Chondrocyte (in vitro differentiated cells): Measurements from ENCODE around the gene SRCAP. TPM values are rescaled to one million over a fixed set of nuclear protein-coding genes. Genes with fewer than 3 reads are reported as not detected.

Source experiments
- DNase-seq: peaks from one replicate; pipeline ENCODE4 v3.0.0; 2021; ENCODE audit warnings: mixed read lengths, low spot score
- H3K27ac Mint-ChIP-seq: one replicate; pipeline ENCODE4 v1.8.0; 2021; ENCODE audit warnings: mild to moderate bottlenecking, moderate library complexity, mixed read lengths; ENCODE audit not compliant: unreplicated experiment
- H3K27me3 Mint-ChIP-seq: 2 replicates; pipeline ENCODE4 v1.8.0; 2021; ENCODE audit warnings: low read depth, mixed read lengths
- H3K36me3 Mint-ChIP-seq: 2 replicates; pipeline ENCODE4 v1.8.0; 2021; ENCODE audit warnings: low read depth, mixed read lengths
- H3K4me1 Mint-ChIP-seq: 2 replicates; pipeline ENCODE4 v1.8.0; 2021; ENCODE audit warnings: low read depth, mild to moderate bottlenecking, mixed read lengths
- H3K4me3 Mint-ChIP-seq: one replicate; pipeline ENCODE4 v1.8.0; 2021; ENCODE audit warnings: mild to moderate bottlenecking, moderate library complexity, mixed read lengths; ENCODE audit not compliant: unreplicated experiment
- H3K9me3 Mint-ChIP-seq: 2 replicates; pipeline ENCODE4 v1.8.0; 2021; ENCODE audit warnings: low read depth, mixed read lengths
- total RNA-seq: library from RNA; stranded (reverse); gene quantifications from 3 replicates; pipeline ENCODE4 v1.2.1, GENCODE V29; 2021
- TF ChIP-seq, protein P1 (sequence below): fragments of 200-600 bp; sonication (generic); IDR thresholded peaks from 2 replicates; pipeline ENCODE4 v1.5.0; 2021; ENCODE audit warnings: antibody characterized with exemption, mild to moderate bottlenecking, moderate library complexity

Gene SRCAP
- total RNA-seq, 1 donor from 2014 or later, result 49.2 TPM

- peak overlapping the region; percentile 17 for H3K27ac Mint-ChIP-seq
- DNase-seq, result no peak
Observed at GRCh38 chr16:30777591-30778297, 78.8 kb downstream of the SRCAP start.

DNA sequence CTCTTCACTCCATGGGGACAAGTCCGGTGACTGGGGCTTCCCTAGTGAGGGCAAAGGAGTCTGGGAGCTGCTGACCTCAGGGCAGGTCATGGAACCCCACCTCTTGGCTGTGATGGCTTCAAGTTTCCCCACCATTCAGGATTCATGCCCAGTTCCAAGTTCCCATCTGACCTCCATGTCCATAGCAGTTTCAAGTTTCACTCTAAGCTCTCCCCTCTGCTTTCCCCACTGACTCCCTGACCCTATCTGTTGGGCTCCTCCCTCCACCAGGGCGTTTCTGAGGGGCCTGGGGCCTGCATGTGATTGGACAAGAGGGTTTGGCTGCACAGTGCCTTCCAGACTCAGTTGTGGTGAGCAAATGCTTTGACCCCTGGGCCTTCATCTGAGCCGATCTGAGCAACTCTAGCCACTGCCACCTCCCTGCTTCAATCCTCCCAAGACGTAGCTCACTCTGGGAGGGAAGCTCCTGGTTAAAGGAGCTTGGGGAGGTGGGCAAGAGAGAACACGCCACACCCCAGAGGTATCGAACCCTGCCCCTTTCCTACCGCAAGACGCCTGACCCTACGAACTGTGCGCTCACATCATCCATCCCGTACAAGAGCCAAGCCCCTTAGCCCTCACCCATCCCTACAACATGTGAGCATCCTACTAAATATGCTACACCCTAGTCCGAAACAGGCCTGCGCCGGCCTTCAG, 79.7 kb downstream of the SRCAP start:
- DNase-seq, result no peak
- peaks cover 37% of the 10 kb centered on the region for H3K4me1 Mint-ChIP-seq
- H3K4me3 Mint-ChIP-seq, result no peak overlapping the region
- H3K27me3 Mint-ChIP-seq, result no peaks in the 10 kb centered on the region
- peaks cover 13% of the 10 kb centered on the region for H3K36me3 Mint-ChIP-seq
- H3K9me3 Mint-ChIP-seq, result no peaks in the 10 kb centered on the region
- TF ChIP-seq, protein P1, sequence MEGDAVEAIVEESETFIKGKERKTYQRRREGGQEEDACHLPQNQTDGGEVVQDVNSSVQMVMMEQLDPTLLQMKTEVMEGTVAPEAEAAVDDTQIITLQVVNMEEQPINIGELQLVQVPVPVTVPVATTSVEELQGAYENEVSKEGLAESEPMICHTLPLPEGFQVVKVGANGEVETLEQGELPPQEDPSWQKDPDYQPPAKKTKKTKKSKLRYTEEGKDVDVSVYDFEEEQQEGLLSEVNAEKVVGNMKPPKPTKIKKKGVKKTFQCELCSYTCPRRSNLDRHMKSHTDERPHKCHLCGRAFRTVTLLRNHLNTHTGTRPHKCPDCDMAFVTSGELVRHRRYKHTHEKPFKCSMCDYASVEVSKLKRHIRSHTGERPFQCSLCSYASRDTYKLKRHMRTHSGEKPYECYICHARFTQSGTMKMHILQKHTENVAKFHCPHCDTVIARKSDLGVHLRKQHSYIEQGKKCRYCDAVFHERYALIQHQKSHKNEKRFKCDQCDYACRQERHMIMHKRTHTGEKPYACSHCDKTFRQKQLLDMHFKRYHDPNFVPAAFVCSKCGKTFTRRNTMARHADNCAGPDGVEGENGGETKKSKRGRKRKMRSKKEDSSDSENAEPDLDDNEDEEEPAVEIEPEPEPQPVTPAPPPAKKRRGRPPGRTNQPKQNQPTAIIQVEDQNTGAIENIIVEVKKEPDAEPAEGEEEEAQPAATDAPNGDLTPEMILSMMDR, result no peak
- H3K27ac Mint-ChIP-seq, result peak overlapping the region; percentile 75

More at GRCh38 chr16:30777591-30778297, 78.8 kb downstream of the SRCAP start:
- H3K4me3 Mint-ChIP-seq, result peak overlapping the region; percentile 91
- H3K36me3 Mint-ChIP-seq, result peaks cover 9% of the 10 kb centered on the region
- TF ChIP-seq, protein P1, result no peak
- peaks cover 37% of the 10 kb centered on the region for H3K4me1 Mint-ChIP-seq
- H3K27me3 Mint-ChIP-seq, result no peaks in the 10 kb centered on the region
- no peaks in the 10 kb centered on the region for H3K9me3 Mint-ChIP-seq

- H3K27ac Mint-ChIP-seq, result no peak overlapping the region
Observed at GRCh38 chr16:30779596-30779995, 80.6 kb downstream of the SRCAP start.

GRCh38 chr16:30780021-30780420, 81.0 kb downstream of the SRCAP start:
- Mint-ChIP-seq H3K36me3 (peaks cover 13% of the 10 kb centered on the region), H3K27ac (no peak overlapping the region), H3K9me3 (no peaks in the 10 kb centered on the region), H3K27me3 (no peaks in the 10 kb centered on the region), H3K4me3 (no peak overlapping the region), H3K4me1 (peaks cover 31% of the 10 kb centered on the region)
- TF ChIP-seq, protein P1, result no peak
- DNase-seq, result no peak

More at GRCh38 chr16:30779596-30779995, 80.6 kb downstream of the SRCAP start:
- DNase-seq, result no peak
- Mint-ChIP-seq H3K4me1 (peaks cover 32% of the 10 kb centered on the region), H3K4me3 (no peak overlapping the region), H3K9me3 (no peaks in the 10 kb centered on the region), H3K27me3 (no peaks in the 10 kb centered on the region), H3K36me3 (peaks cover 13% of the 10 kb centered on the region)
- TF ChIP-seq, protein P1, result no peak

DNA sequence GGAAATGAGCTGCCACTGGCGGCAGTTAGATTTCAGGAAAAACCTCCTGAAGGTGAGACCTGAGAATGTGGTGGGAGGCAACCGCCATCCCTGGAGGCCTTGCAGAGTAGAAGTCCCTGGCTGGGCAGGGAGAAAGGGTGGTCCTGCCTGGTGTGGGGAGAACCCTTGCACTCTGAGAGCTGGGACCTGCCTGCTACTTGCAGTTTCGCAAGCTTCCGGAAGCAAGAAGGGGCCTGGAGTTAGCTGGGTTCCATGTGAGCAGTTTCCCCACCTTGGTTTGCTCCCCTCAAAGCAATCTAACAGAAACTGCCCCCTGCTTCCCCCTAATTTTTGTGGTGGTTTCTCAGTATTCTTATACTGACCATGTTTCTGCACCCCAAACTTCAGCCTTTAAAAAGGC, 81.6 kb downstream of the SRCAP start:
- Mint-ChIP-seq H3K9me3 (no peaks in the 10 kb centered on the region), H3K27ac (no peak overlapping the region), H3K36me3 (peaks cover 13% of the 10 kb centered on the region), H3K4me1 (peaks cover 33% of the 10 kb centered on the region), H3K27me3 (no peaks in the 10 kb centered on the region), H3K4me3 (no peak overlapping the region)
- TF ChIP-seq, protein P1, result no peak
- DNase-seq, result no peak
